Measurements from ENCODE around the gene YWHAE.

The YWHAE gene

GRCh38 chr17:1377334-1377733 is 22.7 kb downstream of the YWHAE start:
- no peak overlapping the region for H3K27ac ChIP-seq
- H3K9me3 ChIP-seq: no peaks in the 10 kb centered on the region
- no peaks in the 10 kb centered on the region for H3K27me3 ChIP-seq
- H4K20me1 ChIP-seq: peaks cover 100% of the 10 kb centered on the region
- TF ChIP-seq Cebpa-rat (IDR thresholded peaks at IDR 0.05): no peak
- H3K4me1 ChIP-seq: peaks cover 83% of the 10 kb centered on the region
- peak overlapping the region; percentile 45 for H3K4me2 ChIP-seq
- H3K9ac ChIP-seq: 0 out of 2 replicates have a peak overlapping the region, but pooled peaks have one; percentile 32
- peaks cover 83% of the 10 kb centered on the region for H3K36me3 ChIP-seq
- H3K4me3 ChIP-seq: no peak overlapping the region

GRCh38 chr17:1376061-1376460 is 24.0 kb downstream of the YWHAE start:
- no peak for TF ChIP-seq Cebpa-rat (IDR thresholded peaks at IDR 0.05)
- H3K27me3 ChIP-seq: no peaks in the 10 kb centered on the region
- no peak overlapping the region for H3K4me3 ChIP-seq
- no peak overlapping the region for H3K9ac ChIP-seq
- H3K9me3 ChIP-seq: no peaks in the 10 kb centered on the region
- peaks cover 88% of the 10 kb centered on the region for H3K4me1 ChIP-seq
- peak overlapping the region; percentile 45 for H3K4me2 ChIP-seq
- peaks cover 93% of the 10 kb centered on the region for H3K36me3 ChIP-seq
- peaks cover 100% of the 10 kb centered on the region for H4K20me1 ChIP-seq
- no peak overlapping the region for H3K27ac ChIP-seq

- Histone ChIP-seq H3K4me1 (peaks cover 88% of the 10 kb centered on the region), H3K36me3 (peaks cover 93% of the 10 kb centered on the region), H3K4me2 (peak overlapping the region; percentile 45)
These were observed 24.4 kb downstream of the YWHAE start for GRCh38 chr17:1375615-1376014.

GRCh38 chr17:1374431-1375177 is 25.4 kb downstream of the YWHAE start:
- TF ChIP-seq Cebpa-rat (IDR thresholded peaks at IDR 0.05): no peak
- Histone ChIP-seq H3K27ac (no peak overlapping the region), H4K20me1 (peaks cover 100% of the 10 kb centered on the region), H3K4me1 (peaks cover 85% of the 10 kb centered on the region), H3K9ac (no peak overlapping the region), H3K9me3 (no peaks in the 10 kb centered on the region), H3K4me3 (no peak overlapping the region), H3K27me3 (no peaks in the 10 kb centered on the region), H3K4me2 (0 out of 2 replicates have a peak overlapping the region, but pooled peaks have one; percentile 8), H3K36me3 (peaks cover 92% of the 10 kb centered on the region)

More at GRCh38 chr17:1375615-1376014, 24.4 kb downstream of the YWHAE start:
- TF ChIP-seq Cebpa-rat (IDR thresholded peaks at IDR 0.05): no peak
- H3K9ac ChIP-seq: no peak overlapping the region
- no peaks in the 10 kb centered on the region for H3K9me3 ChIP-seq
- no peaks in the 10 kb centered on the region for H3K27me3 ChIP-seq
- H4K20me1 ChIP-seq: peaks cover 100% of the 10 kb centered on the region
- H3K4me3 ChIP-seq: no peak overlapping the region
- no peak overlapping the region for H3K27ac ChIP-seq

- Histone ChIP-seq H3K27me3 (no peaks in the 10 kb centered on the region), H3K36me3 (peaks cover 92% of the 10 kb centered on the region), H3K4me1 (peaks cover 90% of the 10 kb centered on the region), H3K27ac (no peak overlapping the region), H3K9ac (no peak overlapping the region), H3K9me3 (no peaks in the 10 kb centered on the region), H3K4me3 (no peak overlapping the region), H3K4me2 (no peak overlapping the region), H4K20me1 (peaks cover 100% of the 10 kb centered on the region)
- TF ChIP-seq Cebpa-rat (IDR thresholded peaks at IDR 0.05): no peak
These were observed 26.2 kb downstream of the YWHAE start for GRCh38 chr17:1373707-1374237.

GRCh38 chr17:1372618-1373017 is 27.4 kb downstream of the YWHAE start:
- no peak overlapping the region for H3K4me2 ChIP-seq
- peaks cover 100% of the 10 kb centered on the region for H4K20me1 ChIP-seq
- H3K9me3 ChIP-seq: no peaks in the 10 kb centered on the region
- no peak for TF ChIP-seq Cebpa-rat (IDR thresholded peaks at IDR 0.05)
- H3K9ac ChIP-seq: no peak overlapping the region
- H3K27ac ChIP-seq: no peak overlapping the region
- H3K36me3 ChIP-seq: peaks cover 92% of the 10 kb centered on the region
- peaks cover 89% of the 10 kb centered on the region for H3K4me1 ChIP-seq
- no peak overlapping the region for H3K4me3 ChIP-seq
- no peaks in the 10 kb centered on the region for H3K27me3 ChIP-seq

- TF ChIP-seq Cebpa-rat (IDR thresholded peaks at IDR 0.05): no peak
- H3K36me3 ChIP-seq: peaks cover 92% of the 10 kb centered on the region
- peaks cover 100% of the 10 kb centered on the region for H4K20me1 ChIP-seq
- H3K4me3 ChIP-seq: no peak overlapping the region
- peak overlapping the region; percentile 55; the same call in 1 of the 2 replicates for H3K9ac ChIP-seq
- no peaks in the 10 kb centered on the region for H3K9me3 ChIP-seq
- no peak overlapping the region for H3K4me2 ChIP-seq
- H3K27me3 ChIP-seq: no peaks in the 10 kb centered on the region
- peaks cover 88% of the 10 kb centered on the region for H3K4me1 ChIP-seq
- H3K27ac ChIP-seq: no peak overlapping the region
These were observed 28.0 kb downstream of the YWHAE start for GRCh38 chr17:1371893-1372590.

- H3K4me2 ChIP-seq: no peak overlapping the region
- H4K20me1 ChIP-seq: peaks cover 100% of the 10 kb centered on the region
- H3K36me3 ChIP-seq: peaks cover 72% of the 10 kb centered on the region
These were observed 31.4 kb downstream of the YWHAE start for GRCh38 chr17:1368588-1368987.

GRCh38 chr17:1367351-1367745 is 32.7 kb downstream of the YWHAE start:
- no peak overlapping the region for H3K27ac ChIP-seq
- H4K20me1 ChIP-seq: peaks cover 100% of the 10 kb centered on the region
- H3K36me3 ChIP-seq: peaks cover 59% of the 10 kb centered on the region
- no peak overlapping the region for H3K4me3 ChIP-seq
- H3K4me1 ChIP-seq: peaks cover 94% of the 10 kb centered on the region
- no peaks in the 10 kb centered on the region for H3K27me3 ChIP-seq
- no peaks in the 10 kb centered on the region for H3K9me3 ChIP-seq
- no peak for TF ChIP-seq Cebpa-rat (IDR thresholded peaks at IDR 0.05)
- H3K4me2 ChIP-seq: no peak overlapping the region
- no peak overlapping the region for H3K9ac ChIP-seq

More at GRCh38 chr17:1368588-1368987, 31.4 kb downstream of the YWHAE start:
- Histone ChIP-seq H3K4me1 (peaks cover 94% of the 10 kb centered on the region), H3K4me3 (no peak overlapping the region), H3K9me3 (no peaks in the 10 kb centered on the region), H3K9ac (no peak overlapping the region), H3K27ac (no peak overlapping the region), H3K27me3 (no peaks in the 10 kb centered on the region)
- no peak for TF ChIP-seq Cebpa-rat (IDR thresholded peaks at IDR 0.05)

- peak overlapping the region; percentile 36; the same call in 1 of the 2 replicates for H3K4me2 ChIP-seq
These were observed 33.8 kb downstream of the YWHAE start for GRCh38 chr17:1366234-1366633.

More at GRCh38 chr17:1366234-1366633, 33.8 kb downstream of the YWHAE start:
- no peaks in the 10 kb centered on the region for H3K9me3 ChIP-seq
- H3K27ac ChIP-seq: no peak overlapping the region
- no peaks in the 10 kb centered on the region for H3K27me3 ChIP-seq
- H3K4me1 ChIP-seq: peaks cover 94% of the 10 kb centered on the region
- peaks cover 100% of the 10 kb centered on the region for H4K20me1 ChIP-seq
- no peak overlapping the region for H3K4me3 ChIP-seq
- H3K36me3 ChIP-seq: peaks cover 57% of the 10 kb centered on the region
- no peak overlapping the region for H3K9ac ChIP-seq
- no peak for TF ChIP-seq Cebpa-rat (IDR thresholded peaks at IDR 0.05)
